ENCODE measurements around the gene ANXA4.
A peak's percentile ranks its signal among the peaks of the same experiment; 100 is the strongest.
"Not testable (repeated sequence)": the region's sequence is repeated elsewhere in the genome, so short reads cannot be mapped to it uniquely, and the experiment has no call there.

The ANXA4 gene

DNA sequence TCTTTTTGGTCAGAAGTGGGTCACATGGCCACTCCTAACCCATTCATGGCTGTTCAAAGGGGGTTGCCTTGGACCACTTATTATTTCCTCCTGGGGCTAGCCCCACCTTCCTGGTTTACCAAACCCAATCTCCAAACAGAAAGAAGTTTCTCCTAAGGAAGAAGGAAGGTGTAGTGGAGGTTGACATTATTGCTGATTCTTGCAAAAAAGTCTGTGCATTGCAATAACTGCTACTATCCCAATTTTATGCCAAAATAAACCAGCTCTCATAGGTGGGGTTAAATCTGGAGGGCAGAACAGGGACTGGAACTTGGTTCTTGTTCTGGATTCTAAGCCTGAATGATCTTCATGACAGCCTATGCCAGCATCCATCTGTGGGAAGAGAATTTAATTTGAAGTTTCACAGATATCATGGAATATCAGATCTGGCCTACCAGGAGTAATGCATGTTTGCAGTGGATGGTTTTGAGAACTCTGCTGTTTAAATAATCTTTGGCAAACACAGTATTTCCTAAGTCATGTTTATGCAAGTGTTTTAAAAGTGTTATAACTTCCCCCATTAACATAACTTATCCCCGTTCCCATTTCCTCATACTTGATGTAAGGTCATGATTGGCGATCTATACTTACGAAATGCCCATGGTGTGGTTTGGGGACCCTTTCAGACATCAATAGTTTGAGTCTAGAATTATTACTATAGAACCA is 11.9 kb downstream of the ANXA4 start:
- DNase-seq (ENCODE audit: low spot score): no peak

DNA sequence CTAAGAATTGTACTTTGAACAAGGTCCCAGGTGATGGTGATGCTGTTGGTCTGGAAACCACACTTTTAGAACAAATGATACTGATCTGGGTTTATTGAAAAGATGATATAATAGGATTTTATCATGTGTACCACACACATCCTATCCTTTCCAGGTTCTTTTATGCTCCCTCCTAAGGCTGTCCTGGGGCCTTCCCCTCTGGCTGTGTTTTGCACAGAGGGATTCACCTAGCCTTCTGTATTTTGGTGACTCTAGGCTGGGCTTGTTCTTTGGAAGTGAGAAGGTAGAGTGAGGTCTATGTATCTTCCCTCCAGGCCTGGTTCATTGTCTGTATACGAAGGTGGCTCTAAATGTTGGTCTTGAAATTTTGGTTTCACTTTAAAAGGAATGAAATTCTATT is 12.7 kb downstream of the ANXA4 start:
- DNase-seq (ENCODE audit: low spot score): no peak

DNA sequence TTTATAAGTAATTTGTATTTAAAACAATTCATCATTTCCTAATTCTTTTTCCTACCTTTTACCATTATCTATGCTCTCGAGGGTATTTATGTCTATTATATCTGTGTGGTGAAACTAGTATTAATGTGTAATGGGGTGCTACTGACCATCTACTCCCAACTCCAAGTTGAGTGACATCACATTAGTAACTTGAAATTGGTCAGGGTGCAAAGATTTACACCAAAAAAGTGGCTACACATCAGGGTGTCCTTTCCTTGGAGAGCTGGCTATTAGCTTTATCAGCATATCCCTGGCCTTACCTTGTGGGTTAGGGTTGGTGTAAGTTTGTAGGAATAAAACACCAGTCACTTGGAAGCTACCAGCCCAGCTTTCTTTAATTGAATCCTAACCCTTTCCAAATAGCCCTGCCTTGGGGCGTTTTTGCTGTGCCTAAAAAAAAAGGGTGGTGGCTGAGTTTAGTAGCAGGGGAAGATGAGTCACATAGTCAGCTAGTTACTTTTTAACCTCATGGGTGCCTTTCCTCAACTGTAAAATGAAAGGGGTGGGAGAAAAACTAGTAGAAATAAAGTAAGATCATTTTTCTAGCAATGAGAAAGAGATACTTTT is 14.0 kb downstream of the ANXA4 start:
- no peak for DNase-seq (ENCODE audit: low spot score)

DNA sequence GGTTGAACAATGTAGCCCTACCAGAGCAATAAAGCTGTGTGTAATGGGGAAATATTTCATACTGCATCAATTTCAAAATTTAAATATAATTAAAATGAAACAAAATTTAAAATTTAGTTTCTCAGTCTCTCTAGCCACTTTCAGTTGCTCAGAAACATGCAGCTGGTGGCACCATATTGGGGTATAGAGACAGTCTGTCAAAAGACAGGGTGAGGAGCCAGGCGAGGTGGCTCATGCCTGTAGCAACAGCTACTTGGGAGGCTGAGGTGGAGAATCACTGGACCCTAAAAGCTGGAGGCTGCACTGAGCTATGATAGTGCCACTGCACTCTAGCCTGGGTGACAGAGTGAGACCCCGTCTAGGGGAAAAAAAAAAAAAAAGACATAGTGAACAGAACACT is 20.1 kb downstream of the ANXA4 start:
- DNase-seq (ENCODE audit: low spot score): no peak

DNA sequence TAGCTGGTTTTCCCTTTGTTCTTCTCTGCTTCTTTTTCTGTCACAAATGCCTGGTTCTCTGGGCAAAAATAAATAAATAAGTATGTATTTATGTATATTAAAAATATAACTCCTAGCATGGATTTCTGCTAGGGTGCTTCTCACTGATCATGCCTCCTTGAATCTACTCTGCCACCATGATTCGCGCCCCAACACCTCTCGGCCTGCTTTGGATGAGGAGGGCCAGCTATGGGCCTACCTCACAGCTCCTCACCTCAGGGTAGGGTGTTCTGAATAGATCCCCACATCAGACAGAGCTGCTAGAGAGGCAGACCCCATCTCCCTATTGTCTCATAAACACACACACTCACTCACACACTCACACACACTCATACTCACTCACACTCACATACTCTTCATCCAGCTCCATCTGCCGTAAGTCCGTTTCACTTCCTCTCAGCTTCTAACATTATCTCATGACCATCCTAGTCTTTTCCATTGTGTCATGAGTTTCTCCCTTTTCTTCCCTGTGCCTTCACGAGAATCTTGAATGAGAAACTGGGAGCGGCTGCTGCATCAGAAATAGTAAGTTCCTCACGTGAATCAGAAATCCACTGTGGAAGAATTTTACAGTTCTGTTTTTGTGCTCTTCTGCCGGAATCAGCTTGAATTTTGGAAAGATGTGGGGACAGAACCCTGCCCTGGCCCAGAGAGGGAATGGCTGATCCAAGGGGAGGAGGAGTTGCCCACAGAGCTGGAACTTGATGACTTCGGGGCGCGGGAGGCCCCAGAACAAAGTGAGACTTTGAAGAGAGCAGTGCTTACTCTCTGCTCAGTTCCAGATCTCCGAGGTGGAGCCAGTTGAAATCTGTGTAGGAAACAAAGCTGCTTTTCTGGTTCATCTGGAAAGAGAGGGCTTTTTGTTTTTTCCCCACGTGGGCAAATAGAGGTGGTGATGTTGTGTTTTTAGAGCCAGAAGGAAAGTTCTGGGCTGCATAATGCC is 20.9 kb downstream of the ANXA4 start:
- DNase-seq (ENCODE audit: low spot score): no peak

DNA sequence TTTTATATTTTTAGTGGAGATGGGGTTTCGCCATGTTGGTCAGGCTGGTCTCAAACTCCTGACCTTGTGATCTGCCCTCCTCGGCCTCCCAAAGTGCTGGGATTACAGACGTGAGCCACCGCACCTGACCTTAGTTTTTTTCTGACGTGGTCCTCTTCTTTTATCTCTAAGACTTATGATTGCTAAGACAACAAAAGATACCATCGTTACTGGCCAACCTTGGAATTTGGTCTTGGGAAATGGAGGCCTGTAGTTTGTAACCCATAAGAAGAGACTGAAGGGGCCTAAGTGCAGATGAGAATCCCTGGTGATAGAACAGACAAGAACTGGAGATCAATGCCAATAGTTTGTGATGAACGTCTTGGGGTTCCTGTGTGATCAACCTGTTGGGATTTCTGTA is 21.9 kb downstream of the ANXA4 start:
- not testable (repeated sequence) for DNase-seq (ENCODE audit: low spot score)

DNA sequence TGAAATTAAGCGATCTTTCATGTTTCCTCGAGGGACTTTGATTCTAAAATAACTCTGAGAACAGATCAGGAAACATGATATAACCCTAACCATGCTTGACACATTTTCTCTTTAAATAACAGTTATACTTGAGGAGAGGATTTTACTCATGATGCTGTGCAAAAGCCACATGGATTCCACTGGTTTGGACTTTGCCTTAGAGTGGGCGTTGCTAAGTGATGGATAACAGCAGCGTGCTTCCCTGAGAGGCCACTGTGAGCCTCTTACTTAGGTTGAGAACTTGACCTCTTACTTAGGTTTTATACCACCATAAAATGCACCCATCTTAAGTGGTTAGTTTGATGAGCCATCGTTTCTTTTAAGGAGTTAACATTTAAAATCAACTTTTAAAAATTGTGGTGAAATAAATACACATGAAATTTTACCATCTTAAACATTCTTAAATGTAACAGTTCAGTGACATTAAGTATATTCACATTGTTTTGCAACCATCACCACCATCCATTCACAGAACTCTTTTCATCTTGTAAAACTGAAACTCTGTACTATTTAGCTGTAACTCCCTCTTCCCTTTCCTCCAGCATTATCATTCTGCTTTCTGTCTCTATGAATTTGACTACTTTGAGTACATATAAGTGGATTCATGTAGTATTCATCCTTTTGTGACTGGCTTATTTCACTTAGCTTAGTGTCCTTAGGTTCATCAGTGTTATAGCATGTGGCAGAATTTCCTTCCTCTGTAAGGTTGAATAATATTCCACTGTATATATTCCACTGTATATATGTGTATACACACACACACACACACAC is 22.6 kb downstream of the ANXA4 start:
- DNase-seq (ENCODE audit: low spot score): peak; percentile 36

DNA sequence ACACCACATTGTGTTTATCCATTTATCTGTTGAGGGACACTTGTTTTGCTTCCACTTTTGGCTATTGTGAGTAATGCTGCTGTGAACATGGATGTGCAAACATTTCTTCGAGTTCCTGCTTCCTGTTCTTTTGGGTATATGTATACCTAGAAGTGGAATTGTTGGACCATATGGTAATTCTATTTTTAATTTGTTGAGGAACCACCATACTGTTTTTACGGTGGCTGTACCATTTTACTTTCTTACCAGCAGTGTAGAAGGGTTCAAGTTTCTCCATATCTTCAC is 23.1 kb downstream of the ANXA4 start:
- DNase-seq (ENCODE audit: low spot score): no peak

DNA sequence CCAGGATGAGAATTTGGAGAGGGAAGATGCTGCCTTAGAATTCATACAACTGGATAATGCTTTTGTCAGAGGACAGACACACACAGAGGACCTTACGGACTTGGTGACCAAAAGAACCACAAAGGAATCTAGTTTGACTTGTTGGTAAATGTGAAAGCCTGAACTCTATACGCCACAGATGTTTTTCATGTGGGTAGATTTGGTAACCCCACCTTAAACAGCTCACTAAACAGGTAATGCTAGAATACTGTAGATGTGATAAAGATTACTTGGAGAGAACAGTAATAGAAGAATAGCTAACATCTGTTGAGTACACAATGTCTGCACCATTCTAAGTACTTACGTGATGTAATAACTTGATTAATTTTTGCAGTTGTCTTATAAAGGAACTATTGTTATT is 24.1 kb downstream of the ANXA4 start:
- DNase-seq (ENCODE audit: low spot score): no peak

DNA sequence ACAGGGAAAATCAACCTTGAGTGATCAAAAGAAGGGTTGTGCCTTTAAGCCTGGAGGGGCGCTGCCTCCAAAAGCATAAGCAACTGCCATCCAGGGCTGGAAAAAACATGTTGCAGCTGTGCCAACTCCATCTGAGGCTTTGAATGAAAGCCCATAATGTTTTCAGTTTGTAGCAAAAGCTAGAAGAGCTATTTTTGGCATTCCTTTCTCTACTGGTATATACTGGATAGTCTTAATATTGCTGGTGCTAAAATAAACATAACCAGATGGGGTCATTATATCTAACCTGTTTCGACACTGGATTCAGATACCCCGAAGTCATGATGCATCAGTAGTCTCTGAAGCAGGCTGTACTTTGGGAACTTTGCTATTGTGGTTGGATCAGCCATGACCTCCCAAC is 25.1 kb downstream of the ANXA4 start:
- DNase-seq (ENCODE audit: low spot score): no peak

DNA sequence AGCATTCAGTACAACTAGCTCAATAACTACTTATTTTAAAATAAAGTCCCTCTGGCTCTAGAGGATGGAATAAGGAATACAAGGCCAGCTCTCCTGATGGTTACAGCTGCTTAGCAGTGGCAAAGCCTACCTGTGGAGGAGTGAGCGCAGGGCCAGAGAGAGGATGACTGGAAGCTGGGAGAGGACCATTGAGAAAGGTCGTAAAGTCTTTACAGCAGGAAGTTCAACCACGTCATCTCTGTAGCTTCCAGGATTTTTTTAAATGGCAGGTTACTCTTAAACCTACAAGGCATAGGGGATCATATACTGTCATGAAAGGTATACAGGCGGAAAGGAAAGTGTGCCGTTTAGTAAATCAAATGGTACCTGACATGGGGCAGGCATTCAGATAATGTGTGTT is 26.3 kb downstream of the ANXA4 start:
- DNase-seq (ENCODE audit: low spot score): no peak

DNA sequence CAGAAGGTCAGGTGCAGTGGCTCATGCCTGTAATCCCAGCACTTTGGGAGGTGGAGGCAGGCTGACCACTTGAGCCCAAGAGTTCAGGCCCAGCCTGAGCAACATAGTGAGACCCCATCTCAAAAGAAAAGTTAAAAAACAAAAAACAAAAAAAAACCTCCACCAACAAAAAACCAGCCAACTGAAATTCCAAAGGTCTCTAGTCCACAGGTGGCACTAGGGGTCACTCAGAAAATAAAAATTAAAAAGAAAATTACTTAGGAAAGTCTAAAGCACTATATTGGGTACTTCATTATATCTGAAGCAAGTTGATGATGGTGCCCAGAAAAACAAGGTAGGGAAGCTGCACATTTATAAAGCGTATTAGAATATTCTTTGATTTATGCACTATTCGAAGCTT is 26.9 kb downstream of the ANXA4 start:
- no peak for DNase-seq (ENCODE audit: low spot score)

DNA sequence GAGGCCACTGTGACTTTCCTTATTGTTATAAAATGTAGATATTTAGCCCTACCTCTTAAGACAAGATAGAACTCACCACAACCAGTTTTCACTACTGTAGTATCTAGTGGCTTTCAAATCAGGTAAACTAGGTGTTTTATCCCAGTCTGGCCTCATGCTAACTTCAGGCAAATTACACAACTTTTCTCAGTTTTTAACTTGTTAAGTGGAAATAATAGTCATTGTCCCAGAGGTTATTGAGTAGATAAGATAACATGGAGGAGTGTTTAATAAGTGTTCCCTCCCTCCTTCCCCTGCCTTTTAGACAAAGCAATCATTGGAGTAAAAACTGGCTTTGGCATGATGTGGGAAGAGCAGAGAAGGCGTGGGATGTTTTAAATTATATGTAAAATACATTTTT is 27.3 kb downstream of the ANXA4 start:
- no peak for DNase-seq (ENCODE audit: low spot score)

DNA sequence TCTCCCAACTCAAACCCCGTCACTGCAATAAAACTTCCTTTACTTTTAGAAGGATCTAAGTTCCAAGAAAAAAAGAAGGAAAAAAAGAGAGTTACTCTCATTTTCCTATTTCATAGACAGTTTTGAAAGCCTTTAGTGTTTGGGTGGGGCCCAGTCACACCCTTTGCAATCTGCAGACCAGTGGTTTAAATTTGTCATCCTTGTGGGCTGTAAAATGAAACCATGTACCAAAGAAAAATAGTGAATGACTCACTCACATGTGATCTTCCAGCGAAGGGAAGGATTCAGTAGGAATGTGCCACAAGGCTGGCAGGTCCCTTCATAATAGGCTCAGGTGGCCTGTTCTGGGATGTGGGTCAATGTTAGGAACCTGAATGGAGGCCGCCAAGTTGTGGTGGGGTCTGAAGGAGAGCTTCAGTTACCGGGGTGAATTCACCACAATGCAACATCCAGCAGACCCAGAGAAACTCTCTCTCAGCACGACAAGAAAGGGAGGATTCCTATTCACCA is 28.3 kb downstream of the ANXA4 start:
- DNase-seq (ENCODE audit: low spot score): peak; percentile 17

DNA sequence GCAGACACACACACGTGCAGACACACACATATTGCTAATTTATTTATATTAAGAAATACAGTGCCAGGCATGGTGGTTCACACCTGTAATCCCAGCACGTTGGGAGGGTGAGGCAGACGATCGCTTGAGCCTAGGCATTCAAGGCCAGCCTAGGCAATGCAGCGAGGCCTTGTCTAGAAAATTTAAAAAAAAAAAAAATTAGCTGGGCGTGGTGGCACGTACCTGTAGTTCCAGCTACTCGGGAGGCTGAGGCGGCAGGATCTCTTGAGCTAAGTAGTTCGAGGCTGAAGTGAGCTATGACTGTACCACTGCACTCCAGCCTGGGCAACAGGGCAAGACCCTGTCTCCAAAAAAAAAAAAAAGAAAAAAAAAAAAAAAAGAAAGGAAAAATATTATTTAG is 28.8 kb downstream of the ANXA4 start:
- no peak for DNase-seq (ENCODE audit: low spot score)

DNA sequence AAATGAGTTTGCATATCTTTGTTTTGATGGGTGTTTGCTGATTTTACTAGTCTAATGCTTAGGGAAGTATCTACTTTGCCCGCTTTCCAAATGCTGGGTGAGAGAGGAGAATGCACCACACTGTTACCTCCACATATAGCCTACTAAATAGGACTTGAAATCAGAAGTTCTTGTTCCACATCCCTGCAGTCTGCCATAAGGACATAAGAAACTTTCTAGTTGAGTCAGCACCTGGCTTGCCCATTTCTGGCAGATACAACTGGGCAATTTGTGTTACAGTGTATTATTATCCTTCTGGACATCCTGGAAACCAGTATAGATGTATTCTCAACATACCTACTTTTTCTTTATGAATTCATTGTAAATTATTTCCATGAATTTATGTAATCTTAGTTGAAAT is 29.5 kb downstream of the ANXA4 start:
- no peak for DNase-seq (ENCODE audit: low spot score)

DNA sequence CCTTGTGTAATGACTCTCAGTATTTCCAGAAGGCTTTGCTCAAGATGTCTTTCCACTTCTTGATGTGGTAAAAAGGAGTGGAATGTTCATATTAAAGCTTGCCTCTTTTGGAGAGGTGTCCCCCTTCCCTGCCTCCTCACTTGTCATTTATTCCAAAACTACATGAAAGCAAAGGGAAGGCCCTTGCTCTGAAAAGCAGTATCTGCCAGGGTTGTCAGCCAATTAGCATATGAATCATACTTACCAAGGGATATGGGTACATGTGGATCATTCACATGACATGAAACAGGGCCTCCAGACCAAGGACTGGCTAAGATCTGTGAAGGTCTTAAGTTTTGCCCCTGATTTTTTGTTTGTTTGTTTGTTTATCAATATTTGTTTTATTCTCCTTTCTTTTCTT is 31.3 kb downstream of the ANXA4 start:
- DNase-seq (ENCODE audit: low spot score): no peak

DNA sequence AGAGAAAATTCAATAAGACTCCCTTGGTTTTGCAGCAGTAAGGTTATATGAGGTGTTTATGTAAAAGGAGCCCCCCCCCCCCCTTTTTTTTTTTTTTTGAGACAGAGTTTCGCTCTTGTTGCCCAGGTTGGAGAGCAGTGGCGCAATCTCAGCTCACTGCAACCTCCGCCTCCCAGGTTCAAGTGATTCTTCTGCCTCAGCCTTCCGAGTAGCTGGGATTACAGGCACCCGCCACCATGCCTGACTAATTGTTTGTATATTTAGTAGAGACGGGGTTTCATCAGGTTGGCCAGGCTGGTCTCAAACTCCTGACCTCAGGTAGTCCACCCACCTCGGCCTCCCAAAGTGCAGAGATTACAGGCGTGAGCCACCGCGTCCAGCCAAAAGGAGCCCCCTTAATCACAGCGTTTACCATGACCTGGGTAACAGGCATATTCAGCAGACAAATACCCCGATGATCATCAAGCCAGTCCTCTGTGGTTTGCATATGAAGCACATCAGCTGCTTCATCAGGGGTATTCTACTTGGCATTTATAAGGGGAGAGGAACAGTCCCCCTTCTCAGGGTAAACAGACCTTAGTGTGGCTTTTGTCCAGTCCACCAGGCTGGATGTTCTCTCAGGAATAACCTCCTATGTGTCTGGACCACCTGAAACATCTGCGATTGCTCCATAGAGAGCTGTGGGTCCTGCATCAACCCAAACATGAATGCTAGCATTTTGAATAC is 32.5 kb downstream of the ANXA4 start:
- not testable (repeated sequence) for DNase-seq (ENCODE audit: low spot score)

DNA sequence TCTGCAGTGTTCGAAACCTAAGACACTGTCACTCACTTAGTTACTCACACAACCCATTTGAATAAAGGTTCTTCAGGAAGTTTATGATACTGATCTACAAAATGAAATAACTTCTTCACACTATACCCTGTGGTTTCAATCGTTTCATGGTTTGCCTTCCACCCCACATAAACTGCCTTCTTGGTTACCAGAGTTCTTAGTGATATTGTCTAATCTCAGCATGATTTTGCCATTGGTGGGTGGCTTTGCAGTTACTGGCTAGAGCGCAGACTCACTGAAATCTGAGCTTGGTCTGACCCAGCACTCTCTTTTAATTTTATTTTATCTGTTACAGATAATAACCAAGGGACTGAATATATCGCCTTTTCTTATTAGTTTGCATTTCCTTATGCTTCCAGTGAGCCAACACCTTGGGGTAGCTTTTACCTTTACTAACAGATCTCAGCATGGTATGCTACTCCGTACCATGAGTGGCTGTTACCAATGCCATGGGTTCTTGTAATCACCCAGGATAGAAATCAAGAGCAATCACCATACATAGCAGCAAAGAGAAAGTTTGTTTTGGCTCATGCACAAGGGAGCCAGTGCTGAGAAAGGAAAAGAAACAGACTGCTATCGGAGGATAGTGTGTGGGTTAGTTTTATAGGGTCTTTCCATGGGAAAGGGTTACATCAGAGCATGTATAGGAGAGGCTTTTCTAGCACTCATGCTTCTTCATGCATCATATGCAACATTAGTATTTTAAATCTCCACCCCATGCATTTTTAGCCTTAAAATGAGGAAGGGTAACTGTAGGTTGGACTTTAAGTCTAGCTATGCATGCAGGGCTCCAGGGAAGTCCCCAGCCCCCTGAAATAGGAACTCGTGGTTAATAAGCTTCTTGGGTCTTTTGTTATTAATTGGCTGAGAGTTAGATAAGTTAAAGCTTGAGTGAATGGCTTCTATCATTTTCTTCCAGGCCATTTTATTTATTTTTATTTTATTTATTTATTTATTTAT is 33.3 kb downstream of the ANXA4 start:
- no peak for DNase-seq (ENCODE audit: low spot score)

Measured in HuH-7 (cell line).